ENCODE data around the gene UTP14A. TPM values are rescaled to one million over a fixed set of nuclear protein-coding genes. Genes with fewer than 3 reads are reported as not detected.

Gene UTP14A
- total and polyA plus RNA-seq, 2 donors from 2014 or later = 7.7 to 15.3 TPM

DNA sequence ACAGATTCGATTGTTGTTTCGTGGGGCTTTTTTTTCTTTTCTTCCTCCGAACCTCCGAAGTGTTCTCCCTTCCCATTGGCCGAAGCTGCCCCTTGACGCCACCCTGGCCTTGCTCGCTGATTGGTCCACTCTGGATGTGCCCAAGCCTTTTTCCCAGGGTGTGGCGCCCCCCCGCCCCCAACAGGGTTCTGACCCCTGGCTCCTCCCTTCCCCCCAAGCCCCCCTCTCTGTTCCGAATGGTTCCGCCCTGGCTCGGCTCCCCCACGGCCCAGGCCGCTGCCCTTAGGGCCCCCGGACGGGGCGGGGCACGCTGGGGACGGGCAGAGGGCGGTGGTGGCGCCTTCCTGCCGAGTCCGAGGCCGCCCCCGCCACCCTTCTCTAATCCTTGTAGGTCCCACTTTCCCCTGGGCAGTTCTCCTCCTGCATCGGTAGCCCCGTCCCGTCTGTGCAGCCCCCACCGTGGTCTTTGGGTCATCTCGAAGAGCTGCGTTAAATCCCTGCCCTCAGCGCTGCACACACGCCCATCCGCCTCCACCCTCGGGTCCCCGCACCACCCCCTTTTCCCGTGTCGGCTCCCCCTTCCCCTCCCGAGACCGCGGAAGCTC is 25.5 kb downstream of the UTP14A start:
- TF ChIP-seq CTCF (IDR thresholded peaks at IDR 0.05; ENCODE audit: borderline replicate concordance, extremely low read depth, insufficient read depth) = no peak
- no peaks in the 10 kb centered on the region for H3K9me3 ChIP-seq (ENCODE audit: control insufficient read depth in 2 of 3, insufficient read depth in 1 of 3, low read length in 3 of 3)
- peak overlapping the region; percentile 56 to 66 (median 60) for H3K4me3 ChIP-seq (ENCODE audit: low read length in 3 of 3)
- peak overlapping the region; percentile 74 to 77 for H3K27ac ChIP-seq (ENCODE audit: low read depth in 2 of 2, low read length in 2 of 2)
- intact Hi-C loops (cut with DNase I) = no loop called here
- FAIRE-seq (no peak), DNase-seq (peak; percentile 88 to 96 (median 94))
- H3K36me3 ChIP-seq (ENCODE audit: control insufficient read depth in 2 of 3, insufficient read depth in 3 of 3, low read length in 3 of 3) = peaks cover 0 to 3% (median 0%) of the 10 kb centered on the region in 3 donors
- H3K27me3 ChIP-seq (ENCODE audit: control insufficient read depth, insufficient read depth, low read length) = no peaks in the 10 kb centered on the region
- H3K4me1 ChIP-seq (ENCODE audit: control insufficient read depth in 2 of 3, insufficient read depth in 2 of 3, low read depth in 1 of 3, low read length in 3 of 3) = no peaks in the 10 kb centered on the region
- H3K9ac ChIP-seq (ENCODE audit: low read length in 3 of 3) = peak overlapping the region in 1 of 3 donors; percentile 7

GRCh38 chrX:129932016-129932820 is 26.3 kb downstream of the UTP14A start:
- FAIRE-seq (no peak), DNase-seq (peak; percentile 84 to 98 (median 92))
- H3K9me3 ChIP-seq (ENCODE audit: control insufficient read depth in 2 of 3, insufficient read depth in 1 of 3, low read length in 3 of 3) = no peaks in the 10 kb centered on the region
- intact Hi-C loops (cut with DNase I) = no loop called here
- no peaks in the 10 kb centered on the region for H3K4me1 ChIP-seq (ENCODE audit: control insufficient read depth in 2 of 3, insufficient read depth in 2 of 3, low read depth in 1 of 3, low read length in 3 of 3)
- H3K4me3 ChIP-seq (ENCODE audit: low read length in 3 of 3) = peak overlapping the region; percentile 48 to 54 (median 52)
- no peak for TF ChIP-seq CTCF (IDR thresholded peaks at IDR 0.05; ENCODE audit: borderline replicate concordance, extremely low read depth, insufficient read depth)
- peak overlapping the region in 1 of 3 donors; percentile 7 for H3K9ac ChIP-seq (ENCODE audit: low read length in 3 of 3)
- H3K27me3 ChIP-seq (ENCODE audit: control insufficient read depth, insufficient read depth, low read length) = no peaks in the 10 kb centered on the region
- H3K27ac ChIP-seq (ENCODE audit: low read depth in 2 of 2, low read length in 2 of 2) = peak overlapping the region; percentile 74 to 77
- peaks cover 0 to under 1% (median 0%) of the 10 kb centered on the region in 3 donors for H3K36me3 ChIP-seq (ENCODE audit: control insufficient read depth in 2 of 3, insufficient read depth in 3 of 3, low read length in 3 of 3)

- Histone ChIP-seq H3K36me3 (ENCODE audit: control insufficient read depth in 2 of 3, insufficient read depth in 3 of 3, low read length in 3 of 3) (no peaks in the 10 kb centered on the region), H3K27me3 (ENCODE audit: control insufficient read depth, insufficient read depth, low read length) (no peaks in the 10 kb centered on the region), H3K27ac (ENCODE audit: low read depth in 2 of 2, low read length in 2 of 2) (no peak overlapping the region), H3K9ac (ENCODE audit: low read length in 3 of 3) (no peak overlapping the region), H3K4me1 (ENCODE audit: control insufficient read depth in 2 of 3, insufficient read depth in 2 of 3, low read depth in 1 of 3, low read length in 3 of 3) (no peaks in the 10 kb centered on the region), H3K9me3 (ENCODE audit: control insufficient read depth in 2 of 3, insufficient read depth in 1 of 3, low read length in 3 of 3) (no peaks in the 10 kb centered on the region), H3K4me3 (ENCODE audit: low read length in 3 of 3) (no peak overlapping the region)
- DNase-seq (peak in 4 of 5 donors; percentile 29 to 84 (median 44)), FAIRE-seq (no peak)
- intact Hi-C loops (cut with DNase I) = no loop called here
- TF ChIP-seq CTCF (IDR thresholded peaks at IDR 0.05; ENCODE audit: borderline replicate concordance, extremely low read depth, insufficient read depth) = no peak
These were observed 26.9 kb downstream of the UTP14A start for GRCh38 chrX:129932821-129933321.

All from kidney (tissue), 14 donors.